GM12892 (cell line): ENCODE results near the gene TLE7.

Experiments used
- DNase-seq: peaks from one replicate; pipeline ENCODE4 v3.0.0; 2011; ENCODE audit not compliant: insufficient read length
- FAIRE-seq: peaks from 2 replicates; lab custom pipeline; 2011; peaks lifted over from hg19 to GRCh38; lab: Jason Lieb, UNC
- POLR2A ChIP-seq: IDR thresholded peaks from 2 replicates; pipeline ENCODE4 v1.6.1; 2011; ENCODE audit warnings: low read depth, low read length, control low read depth
- POLR2AphosphoS5 ChIP-seq: IDR thresholded peaks from 2 replicates; pipeline ENCODE4 v1.6.1; 2011; ENCODE audit warnings: low read depth, low read length, control low read depth
- TAF1 ChIP-seq: IDR thresholded peaks from 2 replicates; pipeline ENCODE4 v1.6.1; 2011; ENCODE audit warnings: low read depth, mild to moderate bottlenecking, control low read depth, low read length, borderline replicate concordance

The TLE7 gene

GRCh38 chr16:71426069-71426879, 15.6 kb downstream of the TLE7 start:
- FAIRE-seq (peak; percentile 50), DNase-seq (no peak)
- no peak for TF ChIP-seq TAF1
- no peak for TF ChIP-seq POLR2AphosphoS5
- no peak for TF ChIP-seq POLR2A

- FAIRE-seq (no peak), DNase-seq (no peak)
- no peak for TF ChIP-seq POLR2A
- no peak for TF ChIP-seq POLR2AphosphoS5
- TF ChIP-seq TAF1 = no peak
These were observed 16.1 kb downstream of the TLE7 start for GRCh38 chr16:71425746-71426068.

GRCh38 chr16:71424626-71425025, 17.2 kb downstream of the TLE7 start:
- FAIRE-seq = no peak

GRCh38 chr16:71423865-71424264, 18.0 kb downstream of the TLE7 start:
- no peak for DNase-seq
- no peak for FAIRE-seq
- TF ChIP-seq POLR2AphosphoS5 (no peak), POLR2A (no peak), TAF1 (no peak)

More at GRCh38 chr16:71424626-71425025, 17.2 kb downstream of the TLE7 start:
- DNase-seq = no peak
- TF ChIP-seq TAF1 (no peak), POLR2A (no peak), POLR2AphosphoS5 (no peak)

DNA sequence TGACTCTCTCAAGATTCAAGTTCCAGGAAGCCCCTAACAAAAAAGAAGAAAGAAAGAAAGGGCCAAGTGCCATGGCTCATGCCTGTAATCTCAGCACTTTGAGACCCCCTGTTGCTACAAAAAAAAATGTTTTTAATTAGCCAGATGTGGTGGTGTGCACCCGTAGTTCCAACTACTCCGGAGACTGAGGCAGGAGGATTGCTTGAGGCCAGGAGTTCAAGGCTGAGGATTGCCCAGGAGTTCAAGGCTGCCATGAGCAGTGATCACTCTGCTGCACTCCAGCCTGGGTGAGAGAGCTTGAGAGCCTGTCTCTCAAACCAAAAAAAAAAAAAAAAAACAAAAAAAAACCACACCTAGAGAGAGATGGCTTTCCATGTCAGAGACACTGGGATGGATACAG, 18.8 kb downstream of the TLE7 start:
- FAIRE-seq = no peak
- no peak for DNase-seq
- TF ChIP-seq TAF1 = no peak
- no peak for TF ChIP-seq POLR2AphosphoS5
- TF ChIP-seq POLR2A = no peak

DNA sequence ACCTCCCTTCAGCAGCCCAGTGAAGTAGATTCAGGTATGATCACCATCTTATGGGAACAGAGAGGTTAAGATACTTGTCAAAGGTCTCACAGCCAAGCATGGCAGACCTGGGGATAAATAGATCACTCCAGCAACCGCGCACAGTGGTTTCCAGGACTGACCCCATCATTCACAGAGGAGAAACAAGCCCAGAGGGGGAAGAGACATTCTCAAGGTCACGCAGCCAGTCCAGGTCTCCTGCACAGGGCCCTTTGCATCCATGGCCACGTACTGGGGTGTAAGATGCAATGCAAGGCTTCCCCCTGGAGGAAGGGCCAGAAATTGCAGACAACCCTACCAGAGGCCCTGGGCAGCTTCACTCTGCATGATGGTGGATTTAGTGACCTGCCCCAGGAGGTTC, 19.9 kb downstream of the TLE7 start:
- DNase-seq (no peak), FAIRE-seq (no peak)
- no peak for TF ChIP-seq POLR2A

DNA sequence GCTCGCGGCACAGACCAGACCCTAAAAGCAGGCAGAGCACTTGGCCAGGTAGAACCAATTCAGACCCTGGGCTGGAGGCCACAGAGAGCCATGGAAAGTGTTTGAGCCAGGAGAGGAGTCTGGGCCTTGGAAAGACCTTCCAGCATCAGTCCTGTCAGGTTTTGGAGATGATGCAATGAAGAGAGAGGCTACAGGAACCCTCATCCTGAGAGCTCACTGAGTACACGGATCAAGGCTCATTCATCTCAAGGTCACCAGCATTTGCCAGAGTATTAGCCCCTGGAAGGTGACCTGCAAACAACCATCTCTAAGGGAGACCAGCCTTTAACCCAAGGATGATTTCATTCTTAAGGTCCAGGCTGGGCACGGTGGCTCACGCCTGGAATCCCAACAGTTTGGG, 27.8 kb downstream of the TLE7 start:
- FAIRE-seq = no peak
- TF ChIP-seq POLR2AphosphoS5 (no peak), TAF1 (no peak), POLR2A (no peak)
- DNase-seq = no peak

DNA sequence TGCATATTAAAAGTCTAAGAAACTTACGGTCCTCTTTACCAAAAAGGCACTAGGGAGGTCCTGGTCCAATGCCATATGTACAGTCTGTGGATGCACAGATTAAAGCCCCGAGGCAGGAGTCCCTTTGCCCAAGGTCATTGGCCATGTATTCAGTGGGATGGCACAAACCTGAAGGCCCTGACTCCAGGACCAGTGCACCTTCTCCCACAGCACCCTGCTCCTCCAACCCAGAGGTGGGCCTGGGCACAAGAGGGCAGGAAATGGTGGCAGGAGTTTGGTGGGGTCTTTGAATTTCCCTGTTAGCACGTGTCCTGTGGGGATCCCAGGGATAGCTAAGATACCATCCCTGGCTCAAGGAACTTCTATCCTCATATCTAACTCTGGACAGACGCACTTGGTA, 28.5 kb downstream of the TLE7 start:
- no peak for DNase-seq
- FAIRE-seq = no peak
- TF ChIP-seq TAF1 (no peak), POLR2AphosphoS5 (no peak), POLR2A (no peak)

DNA sequence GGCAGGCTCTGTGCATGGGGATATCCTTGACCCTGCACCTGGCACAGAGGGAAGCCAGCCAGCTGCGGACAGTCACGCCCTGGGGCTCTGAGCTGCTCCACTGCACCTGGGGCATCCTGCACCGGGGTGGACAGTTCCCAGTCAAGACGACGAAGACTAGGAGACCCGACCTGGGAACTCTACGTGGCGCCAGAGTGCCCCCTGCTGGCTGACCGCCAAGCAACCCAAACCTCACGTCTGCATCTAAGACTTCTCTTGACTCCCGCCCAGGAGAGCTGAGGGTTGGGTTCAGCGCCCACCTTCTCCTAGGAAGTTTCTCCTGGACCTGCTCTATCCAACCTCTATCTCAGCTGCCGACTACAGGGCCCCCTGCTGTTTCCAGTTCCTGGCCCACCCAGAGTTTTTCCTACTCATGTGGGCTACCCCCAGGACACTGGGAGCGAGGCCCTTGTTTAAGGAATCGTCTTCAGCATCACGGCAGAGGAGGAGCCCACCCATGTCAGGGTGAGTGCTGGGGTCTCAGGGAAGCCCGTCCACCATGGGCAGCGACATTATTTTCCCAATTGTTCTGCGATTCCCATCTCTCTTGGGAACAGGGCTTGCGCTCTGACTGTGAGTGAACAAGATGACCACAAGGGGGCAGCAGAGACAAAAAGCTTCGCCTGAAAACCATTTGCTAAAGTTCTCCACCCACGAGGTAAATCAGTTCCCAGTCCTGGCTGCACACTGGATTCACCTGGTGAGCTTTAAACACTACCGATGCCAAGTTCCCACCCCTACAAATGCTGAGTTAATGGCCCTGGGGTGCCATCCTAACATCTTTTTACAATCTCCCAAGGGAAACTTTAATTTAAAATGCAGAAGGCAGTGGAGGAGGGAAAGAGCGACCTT, 29.3 kb downstream of the TLE7 start:
- TF ChIP-seq POLR2AphosphoS5 = no peak
- no peak for TF ChIP-seq TAF1
- TF ChIP-seq POLR2A = no peak
- FAIRE-seq (peak; percentile 72), DNase-seq (peak; percentile 54)

DNA sequence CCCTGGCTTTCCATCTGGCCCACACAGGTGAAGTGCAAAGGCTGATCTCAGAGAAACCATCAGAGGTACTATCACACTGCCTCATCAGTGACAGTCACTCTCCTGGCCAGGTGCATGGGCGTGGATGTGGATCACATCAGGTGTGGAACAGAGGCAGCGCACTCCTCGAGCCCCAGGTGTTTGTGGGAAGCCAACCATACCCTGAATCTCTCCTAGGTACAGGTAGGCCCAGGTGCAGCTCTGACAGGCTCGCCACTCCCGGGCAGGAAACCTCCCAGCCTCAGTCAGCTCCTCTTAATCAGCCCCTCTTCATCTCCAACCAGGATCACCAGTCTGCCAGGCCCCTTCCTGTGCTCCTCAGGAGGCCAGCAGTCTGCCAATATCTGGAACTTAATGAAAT, 31.7 kb downstream of the TLE7 start:
- no peak for TF ChIP-seq POLR2AphosphoS5
- no peak for TF ChIP-seq TAF1
- no peak for TF ChIP-seq POLR2A
- DNase-seq = no peak
- FAIRE-seq = no peak

DNA sequence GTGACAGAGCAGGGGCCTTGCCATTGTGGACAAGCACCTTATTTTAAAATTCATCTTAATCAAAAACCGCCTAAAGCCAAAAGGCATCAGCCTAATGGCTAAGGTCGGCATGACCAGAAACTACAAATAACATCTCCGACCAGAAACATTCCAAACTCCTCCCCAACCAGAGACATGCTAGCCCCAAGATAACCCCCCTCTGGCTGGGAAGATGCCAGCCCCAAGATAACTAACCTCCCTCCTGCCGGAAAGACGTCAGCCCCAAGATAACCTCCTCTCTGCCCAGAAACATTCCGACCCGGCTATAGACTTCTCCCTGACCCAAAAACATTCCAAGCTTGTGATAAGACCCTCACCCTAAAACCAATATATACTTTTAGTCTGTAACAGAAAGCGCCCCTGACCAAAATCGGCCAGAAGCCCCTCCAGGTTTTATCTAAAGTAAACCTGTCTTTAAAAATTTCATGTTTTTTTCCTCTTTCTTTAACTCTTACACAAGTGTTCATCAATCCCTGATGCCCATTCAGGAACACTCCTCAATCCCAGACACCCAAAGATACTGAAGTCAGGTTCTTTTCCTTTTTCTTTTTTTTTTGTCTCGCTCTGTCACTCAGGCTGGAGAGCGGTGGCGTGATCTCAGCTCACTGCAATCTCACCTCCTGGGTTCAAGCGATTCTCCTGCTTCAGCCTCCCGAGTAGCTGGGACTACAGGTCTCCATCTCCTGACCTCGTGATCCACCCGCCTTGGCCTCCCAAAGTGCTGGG, 32.7 kb downstream of the TLE7 start:
- TF ChIP-seq TAF1 = no peak
- no peak for TF ChIP-seq POLR2A
- TF ChIP-seq POLR2AphosphoS5 = no peak
- FAIRE-seq = no peak
- no peak for DNase-seq

DNA sequence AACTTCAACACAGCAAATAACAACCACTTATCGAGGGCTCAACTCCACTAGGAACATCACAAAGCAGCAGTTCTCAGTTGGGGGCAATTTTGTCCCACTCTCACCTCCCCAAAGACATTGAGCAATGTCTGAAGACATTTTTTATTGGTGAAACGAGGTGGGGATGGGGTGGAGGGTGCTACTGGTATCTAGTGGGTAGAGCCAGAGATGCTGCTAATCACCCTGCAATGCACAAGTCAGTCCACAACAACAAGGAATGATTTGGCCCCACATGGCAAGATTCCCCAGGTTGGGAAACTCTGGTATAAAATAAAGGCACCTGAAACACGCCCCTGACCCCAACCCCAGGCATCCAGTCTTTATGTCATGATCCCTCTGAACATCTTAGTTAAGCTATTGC, 33.3 kb downstream of the TLE7 start:
- FAIRE-seq = no peak
- TF ChIP-seq POLR2A (no peak), POLR2AphosphoS5 (no peak), TAF1 (no peak)
- no peak for DNase-seq
